Ectodermal cell (in vitro differentiated cells): ENCODE data around the gene SRSF12.
"Not testable (repeated sequence)": the region's sequence is repeated elsewhere in the genome, so short reads cannot be mapped to it uniquely, and the experiment has no call there.

Experiments used
- H3K27ac ChIP-seq: 2 replicates; pipeline ENCODE4 v1.7.0; 2013; ENCODE audit warnings: mild to moderate bottlenecking, low read depth, low read length; ENCODE audit not compliant: insufficient read depth, poor library complexity, severe bottlenecking
- H3K27me3 ChIP-seq: 2 replicates; pipeline ENCODE4 v1.7.0; 2013; ENCODE audit warnings: mild to moderate bottlenecking, low read length; ENCODE audit not compliant: insufficient read depth, control insufficient read depth, poor library complexity, severe bottlenecking
- H3K36me3 ChIP-seq: one replicate; pipeline ENCODE4 v1.7.0; 2013; ENCODE audit warnings: low read length; ENCODE audit not compliant: control insufficient read depth, insufficient read depth
- H3K4me1 ChIP-seq: one replicate; pipeline ENCODE4 v1.7.0; 2013; ENCODE audit warnings: low read length; ENCODE audit not compliant: control insufficient read depth, insufficient read depth
- H3K4me3 ChIP-seq: 2 replicates; pipeline ENCODE4 v1.7.0; 2013; ENCODE audit warnings: low read depth, low read length, control low read depth; ENCODE audit not compliant: insufficient read depth
- H3K9me3 ChIP-seq: 2 replicates; pipeline ENCODE4 v1.7.0; 2013; ENCODE audit warnings: mild to moderate bottlenecking, low read length, moderate library complexity; ENCODE audit not compliant: control insufficient read depth
- WGBS, 2 experiments: methylation state at CpG; one replicate each; pipeline ENCODE4 v1.1.7; 2013; ENCODE audit warnings: missing lambda C conversion rate in 2 of 2; 5-methylcytosine and 5-hydroxymethylcytosine counted together

Gene SRSF12

DNA sequence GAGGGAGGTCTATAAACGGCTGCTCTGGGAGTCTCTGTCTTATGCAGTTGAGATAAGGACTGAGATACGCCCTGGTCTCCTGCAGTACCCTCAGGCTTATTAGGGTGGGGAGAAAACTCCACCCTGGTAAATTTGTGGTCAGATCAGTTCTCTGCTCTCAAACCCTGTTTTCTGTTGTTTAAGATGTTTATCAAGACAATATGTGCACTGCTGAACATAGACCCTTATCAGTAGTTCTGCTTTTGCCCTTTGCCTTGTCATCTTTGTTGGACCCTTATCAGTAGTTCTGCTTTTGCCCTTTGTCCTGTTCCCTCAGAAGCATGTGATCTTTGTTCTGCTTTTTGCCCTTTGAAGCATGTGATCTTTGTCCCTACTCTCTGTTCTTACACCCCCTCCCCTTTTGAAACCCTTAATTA is 10.4 kb upstream of the SRSF12 start:
- not testable (repeated sequence) for H3K9me3 ChIP-seq, H3K4me1 ChIP-seq, H3K27ac ChIP-seq, H3K4me3 ChIP-seq, H3K27me3 ChIP-seq, H3K36me3 ChIP-seq
- 88 to 95% methylated on average over 2 of the region's 2 CpGs for WGBS, 2 experiments

DNA sequence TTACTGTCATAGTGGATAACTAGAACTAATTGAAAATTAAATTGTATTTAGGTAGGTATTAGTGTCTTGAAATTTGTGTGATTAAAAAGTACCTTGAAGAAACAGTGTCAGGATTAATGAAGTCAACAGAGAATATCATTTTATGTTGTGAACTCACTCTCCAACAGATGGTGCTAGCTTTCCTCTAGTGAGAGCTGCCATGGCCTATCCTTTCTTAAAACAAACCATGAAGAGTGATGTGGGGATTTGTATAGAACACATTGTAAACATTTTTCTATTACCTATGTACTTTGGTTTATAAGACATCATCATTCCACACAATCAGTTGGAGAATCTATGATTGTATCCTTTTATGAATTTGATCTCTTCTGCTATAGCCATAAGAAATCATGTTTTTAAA is 4.8 kb upstream of the SRSF12 start:
- Histone ChIP-seq H3K27me3 (peaks cover 14% of the 10 kb centered on the region), H3K4me3 (no peak overlapping the region), H3K36me3 (no peaks in the 10 kb centered on the region), H3K27ac (no peak overlapping the region), H3K9me3 (no peaks in the 10 kb centered on the region), H3K4me1 (no peaks in the 10 kb centered on the region)

DNA sequence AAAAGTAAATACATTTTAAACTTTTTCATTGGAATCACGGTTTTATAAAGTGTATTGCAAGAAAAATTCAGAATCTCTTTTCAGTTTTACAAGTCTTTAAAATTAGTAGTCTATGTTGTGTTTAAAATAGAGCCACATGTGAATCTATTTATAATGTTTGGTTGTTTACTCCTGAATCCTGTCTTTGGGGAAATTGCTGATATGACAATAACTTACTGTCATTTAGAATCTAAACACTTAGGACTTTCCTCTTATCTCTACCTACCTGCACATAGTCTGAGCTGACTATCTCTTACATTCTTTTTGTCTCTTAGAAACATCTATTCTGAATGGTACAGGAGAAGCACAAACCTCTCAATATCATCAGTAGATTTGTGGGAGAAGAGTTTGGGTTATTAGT is 4.1 kb upstream of the SRSF12 start:
- Histone ChIP-seq H3K27me3 (peaks cover 16% of the 10 kb centered on the region), H3K27ac (no peak overlapping the region), H3K36me3 (no peaks in the 10 kb centered on the region), H3K4me3 (no peak overlapping the region), H3K9me3 (no peaks in the 10 kb centered on the region), H3K4me1 (no peaks in the 10 kb centered on the region)
- 100% methylated on average over 1 of the region's 1 CpG; no CpG with 5 or more reads in 1 of the 2 experiments for WGBS, 2 experiments

DNA sequence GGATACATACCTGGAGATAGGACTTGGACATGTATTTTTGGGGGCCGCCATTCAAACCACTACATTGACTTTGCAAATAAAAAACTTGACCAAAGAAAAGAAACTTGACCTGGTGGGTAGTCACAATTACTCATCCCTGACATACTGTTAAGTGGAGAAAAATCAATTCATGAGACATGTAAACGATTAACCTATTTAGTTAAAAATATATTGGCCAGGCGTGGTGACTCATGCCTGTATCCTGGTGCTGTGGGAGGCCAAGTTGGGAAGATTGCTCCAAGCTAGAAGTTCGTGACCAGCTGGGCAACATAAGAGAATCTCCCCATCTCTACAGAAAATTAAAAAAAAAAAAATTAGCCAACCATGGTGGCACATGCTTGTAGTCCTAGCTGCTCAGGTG is 2.5 kb upstream of the SRSF12 start:
- Histone ChIP-seq H3K36me3 (no peaks in the 10 kb centered on the region), H3K4me1 (no peaks in the 10 kb centered on the region), H3K4me3 (no peak overlapping the region), H3K27ac (no peak overlapping the region), H3K27me3 (peaks cover 18% of the 10 kb centered on the region), H3K9me3 (no peaks in the 10 kb centered on the region)
- WGBS, 2 experiments: 89 to 96% methylated on average over 4 of the region's 4 CpGs

DNA sequence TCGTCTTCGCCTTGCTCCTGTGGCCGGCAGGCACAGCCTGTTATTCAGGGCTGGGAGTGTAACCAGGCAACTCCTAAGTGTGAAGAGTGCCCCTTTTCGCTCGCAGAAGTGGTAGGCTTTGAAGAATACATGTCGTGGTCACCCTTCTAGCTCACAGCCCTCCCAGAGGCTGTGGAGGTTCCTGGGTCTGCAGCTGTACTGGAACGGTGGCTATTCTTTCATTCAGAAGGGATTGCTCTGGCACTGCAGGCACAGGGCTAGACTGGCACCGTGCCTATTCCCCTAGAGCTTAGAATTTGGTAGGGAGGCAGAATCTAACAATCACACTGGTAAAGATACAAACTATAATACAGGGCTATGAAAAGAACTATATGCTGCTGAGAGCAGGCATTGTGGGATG is 1.1 kb upstream of the SRSF12 start:
- no peak overlapping the region for H3K4me3 ChIP-seq
- 81 to 83% methylated on average over 8 of the region's 8 CpGs for WGBS, 2 experiments

DNA sequence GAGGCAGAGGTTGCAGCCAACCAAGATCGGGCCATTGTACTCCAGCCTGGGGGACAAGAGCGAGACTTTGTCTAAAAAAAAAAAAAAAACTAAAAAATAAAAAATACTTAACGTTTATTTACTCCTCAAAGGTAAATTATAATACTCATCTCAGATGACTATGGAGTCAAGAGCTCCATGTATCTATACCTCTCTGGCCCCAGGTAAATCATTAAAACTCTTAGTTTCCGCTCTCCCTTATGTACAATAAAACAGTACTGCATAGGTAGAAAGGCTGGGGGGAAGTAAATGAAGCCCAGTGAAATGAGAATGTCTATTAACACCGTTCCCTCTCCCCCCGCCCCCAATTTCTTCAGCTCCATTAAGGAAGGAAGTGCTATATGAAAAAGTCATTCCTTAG is 1.2 kb downstream of the SRSF12 start:
- no peaks in the 10 kb centered on the region for H3K9me3 ChIP-seq
- H3K36me3 ChIP-seq: no peaks in the 10 kb centered on the region
- peaks cover 18% of the 10 kb centered on the region for H3K27me3 ChIP-seq
- 51 to 76% methylated on average over 4 to 5 of the region's 6 CpGs for whole genome bisulfite sequencing, 2 experiments
- H3K4me3 ChIP-seq: peak overlapping the region; percentile 80
- no peak overlapping the region for H3K27ac ChIP-seq
- no peaks in the 10 kb centered on the region for H3K4me1 ChIP-seq

More for the DNA sequence above, 1.1 kb upstream of the SRSF12 start:
- H3K4me1 ChIP-seq: no peaks in the 10 kb centered on the region
- no peaks in the 10 kb centered on the region for H3K36me3 ChIP-seq
- no peaks in the 10 kb centered on the region for H3K9me3 ChIP-seq
- peaks cover 18% of the 10 kb centered on the region for H3K27me3 ChIP-seq
- no peak overlapping the region for H3K27ac ChIP-seq

DNA sequence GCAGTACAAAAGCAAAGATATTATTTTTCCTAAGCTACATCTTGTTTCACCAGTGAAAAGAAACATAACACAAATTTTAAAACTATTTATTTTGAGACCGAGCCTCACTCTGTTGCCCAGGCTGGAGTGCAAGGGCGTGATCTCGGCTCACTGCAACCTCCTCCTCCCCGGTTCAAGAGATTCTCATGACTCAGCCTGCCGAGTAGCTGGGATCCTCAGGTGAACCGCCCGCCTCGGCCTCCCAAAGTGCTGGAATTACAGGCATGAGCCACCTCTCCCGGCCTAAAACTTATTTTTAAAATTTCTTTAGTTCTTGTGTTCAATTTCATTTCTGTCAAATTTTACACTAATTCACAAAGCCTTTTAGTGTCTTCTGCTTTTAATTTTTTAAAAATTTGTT is 5.9 kb downstream of the SRSF12 start:
- no peaks in the 10 kb centered on the region for H3K36me3 ChIP-seq
- H3K27ac ChIP-seq: no peak overlapping the region
- H3K4me1 ChIP-seq: no peaks in the 10 kb centered on the region
- no peaks in the 10 kb centered on the region for H3K9me3 ChIP-seq
- H3K27me3 ChIP-seq: peaks cover 2% of the 10 kb centered on the region
- 86 to 92% methylated on average over 9 of the region's 9 CpGs for WGBS, 2 experiments
- no peak overlapping the region for H3K4me3 ChIP-seq

DNA sequence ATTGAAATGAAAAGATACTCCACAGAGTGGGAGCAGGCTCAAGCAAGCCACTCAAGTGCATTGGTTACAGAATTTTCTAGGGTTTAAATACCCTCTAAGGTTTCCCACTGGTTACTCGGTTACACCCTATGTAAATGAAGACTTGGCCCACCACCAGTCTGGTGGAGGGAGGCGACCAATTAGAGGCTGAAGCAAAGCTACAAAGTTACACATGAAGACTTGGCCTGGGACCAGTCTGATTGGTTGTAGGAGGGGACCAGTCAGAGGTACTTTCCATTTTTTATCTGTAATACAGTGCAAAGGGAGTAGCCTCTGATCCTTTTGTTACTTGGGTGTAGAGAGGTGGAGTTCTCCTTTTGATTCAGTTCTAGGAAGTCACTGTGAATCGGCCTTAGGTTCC is 7.6 kb downstream of the SRSF12 start:
- WGBS, 2 experiments: 92 to 93% methylated on average over 3 of the region's 3 CpGs
- Histone ChIP-seq H3K4me1 (no peaks in the 10 kb centered on the region), H3K36me3 (no peaks in the 10 kb centered on the region), H3K4me3 (no peak overlapping the region), H3K27me3 (no peaks in the 10 kb centered on the region), H3K27ac (no peak overlapping the region), H3K9me3 (no peaks in the 10 kb centered on the region)

DNA sequence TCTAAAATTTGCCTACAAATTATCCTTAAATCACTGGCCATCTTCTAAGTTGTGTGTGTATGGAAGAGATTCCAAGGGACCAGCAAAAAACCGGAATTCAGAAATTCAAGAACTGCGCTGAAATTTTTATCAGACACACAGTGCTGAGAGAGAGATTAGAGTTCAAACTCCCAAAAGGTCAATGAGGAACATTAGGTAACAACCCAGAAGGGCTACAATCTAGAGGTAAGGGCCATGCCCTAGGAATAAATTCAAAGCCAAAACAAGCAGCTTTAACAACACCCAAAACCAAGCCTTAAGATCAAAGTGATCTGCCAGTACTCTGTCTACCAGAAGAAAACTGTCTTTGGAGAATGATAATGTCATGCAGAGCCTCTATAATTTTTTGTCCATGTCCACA is 17.8 kb downstream of the SRSF12 start:
- Histone ChIP-seq H3K4me3 (no peak overlapping the region), H3K9me3 (no peaks in the 10 kb centered on the region), H3K27me3 (no peaks in the 10 kb centered on the region), H3K36me3 (peaks cover 5% of the 10 kb centered on the region), H3K27ac (no peak overlapping the region), H3K4me1 (no peaks in the 10 kb centered on the region)
- 83 to 92% methylated on average over 2 of the region's 2 CpGs for WGBS, 2 experiments

DNA sequence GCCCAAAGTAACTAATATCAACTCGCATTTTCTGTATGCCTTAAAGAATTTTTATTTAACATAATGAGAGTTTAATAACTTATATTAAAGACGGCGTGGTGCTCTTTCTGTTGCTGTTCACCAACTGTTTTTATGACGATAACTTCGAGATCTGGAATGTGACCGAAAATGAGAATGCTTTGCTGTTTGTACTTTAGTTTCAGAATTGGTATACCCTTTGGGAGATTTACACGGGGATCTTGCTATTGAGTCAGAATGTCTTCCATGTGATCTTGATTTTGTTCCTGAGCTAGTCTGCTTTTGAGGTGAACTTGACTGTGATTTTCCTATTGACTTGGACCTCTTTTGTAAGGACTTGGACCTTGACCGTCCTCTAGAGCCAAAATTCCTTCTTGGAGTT is 19.4 kb downstream of the SRSF12 start:
- 96 to 98% methylated on average over 7 of the region's 8 CpGs for WGBS, 2 experiments
- Histone ChIP-seq H3K27me3 (no peaks in the 10 kb centered on the region), H3K27ac (no peak overlapping the region), H3K9me3 (no peaks in the 10 kb centered on the region), H3K36me3 (no peaks in the 10 kb centered on the region), H3K4me3 (no peak overlapping the region), H3K4me1 (no peaks in the 10 kb centered on the region)

DNA sequence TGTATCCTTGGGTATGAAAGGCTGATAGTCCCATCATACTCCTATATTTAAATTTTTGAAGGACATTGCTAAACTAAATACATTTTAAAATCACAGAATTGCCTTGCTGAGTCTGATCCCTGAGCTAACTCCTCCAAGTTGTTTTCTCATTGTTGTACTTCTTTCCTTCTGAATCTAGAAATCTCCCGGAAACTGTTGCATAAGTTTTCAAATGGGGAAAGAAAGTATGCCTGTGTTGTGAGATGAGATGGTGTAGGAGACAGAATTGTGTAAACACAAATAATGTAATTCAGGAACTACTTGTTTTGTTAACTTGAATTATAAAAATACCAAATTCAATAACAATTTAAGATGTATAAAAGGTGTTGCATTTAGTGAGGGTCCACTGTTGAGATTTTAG is 30.0 kb downstream of the SRSF12 start:
- Histone ChIP-seq H3K27ac (no peak overlapping the region), H3K9me3 (no peaks in the 10 kb centered on the region), H3K36me3 (peaks cover 10% of the 10 kb centered on the region), H3K4me1 (no peaks in the 10 kb centered on the region), H3K27me3 (no peaks in the 10 kb centered on the region), H3K4me3 (no peak overlapping the region)
- 88 to 100% methylated on average over 1 of the region's 1 CpG for WGBS, 2 experiments
